ENCODE data around the gene ZNF638.

The ZNF638 gene

GRCh38 chr2:71474744-71475397 lies 143.3 kb downstream of the ZNF638 start:
- DNase-seq = no peak

GRCh38 chr2:71476495-71476894 lies 144.9 kb downstream of the ZNF638 start:
- no peak for DNase-seq

- DNase-seq = no peak
Observed at GRCh38 chr2:71477231-71477691, 145.7 kb downstream of the ZNF638 start.

- no peak for DNase-seq
Observed at GRCh38 chr2:71478806-71479205, 147.2 kb downstream of the ZNF638 start.

GRCh38 chr2:71479261-71479660 lies 147.7 kb downstream of the ZNF638 start:
- no peak for DNase-seq

- DNase-seq = no peak
Observed at GRCh38 chr2:71481111-71481510, 149.5 kb downstream of the ZNF638 start.

GRCh38 chr2:71482055-71482454 lies 150.5 kb downstream of the ZNF638 start:
- DNase-seq = no peak

- DNase-seq = no peak
Observed at GRCh38 chr2:71483246-71483645, 151.7 kb downstream of the ZNF638 start.

- no peak for DNase-seq
Observed at GRCh38 chr2:71484354-71484753, 152.8 kb downstream of the ZNF638 start.

All from NCI-H510A (cell line).